IPS-18a (cell line): Measurements from ENCODE around the gene CHID1.

Source experiments
- H3K27ac ChIP-seq: one replicate; pipeline ENCODE4 v1.5.1; 2013; ENCODE audit warnings: low read length
- H3K27me3 ChIP-seq: one replicate; pipeline ENCODE4 v1.6.1; 2013; ENCODE audit warnings: mild to moderate bottlenecking, low read length; ENCODE audit not compliant: control insufficient read depth, insufficient read depth
- H3K36me3 ChIP-seq: one replicate; pipeline ENCODE4 v1.6.1; 2013; ENCODE audit warnings: low read depth, low read length; ENCODE audit not compliant: control insufficient read depth
- H3K4me1 ChIP-seq: one replicate; pipeline ENCODE4 v1.6.1; 2013; ENCODE audit warnings: low read depth, low read length; ENCODE audit not compliant: control insufficient read depth
- H3K4me3 ChIP-seq: one replicate; pipeline ENCODE4 v1.5.1; 2013; ENCODE audit warnings: low read length
- H3K9ac ChIP-seq: one replicate; pipeline ENCODE4 v1.6.1; 2013; ENCODE audit warnings: mild to moderate bottlenecking, low read length, moderate library complexity
- H3K9me3 ChIP-seq: one replicate; pipeline ENCODE4 v1.6.1; 2013; ENCODE audit warnings: low read depth, low read length; ENCODE audit not compliant: control insufficient read depth

Gene CHID1

GRCh38 chr11:858762-859339, 51.8 kb downstream of the CHID1 start:
- no peak overlapping the region for H3K27ac ChIP-seq
- H3K9ac ChIP-seq: no peak overlapping the region
- H3K4me1 ChIP-seq: peaks cover 30% of the 10 kb centered on the region
- no peak overlapping the region for H3K4me3 ChIP-seq
- H3K9me3 ChIP-seq: no peaks in the 10 kb centered on the region
- H3K36me3 ChIP-seq: no peaks in the 10 kb centered on the region
- peaks cover 5% of the 10 kb centered on the region for H3K27me3 ChIP-seq

- no peaks in the 10 kb centered on the region for H3K36me3 ChIP-seq
- no peaks in the 10 kb centered on the region for H3K9me3 ChIP-seq
- H3K4me3 ChIP-seq: no peak overlapping the region
- H3K4me1 ChIP-seq: peaks cover 23% of the 10 kb centered on the region
- H3K27ac ChIP-seq: no peak overlapping the region
- H3K9ac ChIP-seq: no peak overlapping the region
- peaks cover 5% of the 10 kb centered on the region for H3K27me3 ChIP-seq
Measured at GRCh38 chr11:858053-858761, 52.4 kb downstream of the CHID1 start.

- Histone ChIP-seq H3K27me3 (peaks cover 5% of the 10 kb centered on the region), H3K9me3 (no peaks in the 10 kb centered on the region), H3K36me3 (no peaks in the 10 kb centered on the region), H3K4me1 (peaks cover 9% of the 10 kb centered on the region), H3K27ac (no peak overlapping the region), H3K9ac (no peak overlapping the region), H3K4me3 (no peak overlapping the region)
Measured at GRCh38 chr11:856397-856796, 54.2 kb downstream of the CHID1 start.

- no peak overlapping the region for H3K27ac ChIP-seq
- peaks cover 9% of the 10 kb centered on the region for H3K4me1 ChIP-seq
- H3K36me3 ChIP-seq: no peaks in the 10 kb centered on the region
Measured at GRCh38 chr11:855796-856195, 54.8 kb downstream of the CHID1 start.

GRCh38 chr11:855330-855674, 55.3 kb downstream of the CHID1 start:
- Histone ChIP-seq H3K9me3 (no peaks in the 10 kb centered on the region), H3K27me3 (peaks cover 7% of the 10 kb centered on the region), H3K9ac (no peak overlapping the region), H3K4me1 (peaks cover 9% of the 10 kb centered on the region), H3K4me3 (no peak overlapping the region), H3K36me3 (no peaks in the 10 kb centered on the region), H3K27ac (no peak overlapping the region)

More at GRCh38 chr11:855796-856195, 54.8 kb downstream of the CHID1 start:
- Histone ChIP-seq H3K9ac (no peak overlapping the region), H3K4me3 (no peak overlapping the region), H3K9me3 (no peaks in the 10 kb centered on the region), H3K27me3 (peaks cover 4% of the 10 kb centered on the region)

- no peaks in the 10 kb centered on the region for H3K36me3 ChIP-seq
- H3K27me3 ChIP-seq: peaks cover 12% of the 10 kb centered on the region
- H3K4me3 ChIP-seq: no peak overlapping the region
- H3K9me3 ChIP-seq: no peaks in the 10 kb centered on the region
- no peak overlapping the region for H3K27ac ChIP-seq
- H3K4me1 ChIP-seq: peaks cover 9% of the 10 kb centered on the region
- no peak overlapping the region for H3K9ac ChIP-seq
Measured at GRCh38 chr11:854601-855329, 55.8 kb downstream of the CHID1 start.

GRCh38 chr11:853682-854448, 56.7 kb downstream of the CHID1 start:
- H3K4me1 ChIP-seq: peaks cover 12% of the 10 kb centered on the region
- no peaks in the 10 kb centered on the region for H3K9me3 ChIP-seq
- no peak overlapping the region for H3K27ac ChIP-seq
- H3K9ac ChIP-seq: no peak overlapping the region
- H3K27me3 ChIP-seq: peaks cover 14% of the 10 kb centered on the region
- no peaks in the 10 kb centered on the region for H3K36me3 ChIP-seq
- no peak overlapping the region for H3K4me3 ChIP-seq

GRCh38 chr11:852762-853161, 57.8 kb downstream of the CHID1 start:
- no peak overlapping the region for H3K4me3 ChIP-seq
- H3K27me3 ChIP-seq: peaks cover 20% of the 10 kb centered on the region
- H3K9ac ChIP-seq: no peak overlapping the region
- H3K9me3 ChIP-seq: no peaks in the 10 kb centered on the region
- peaks cover 18% of the 10 kb centered on the region for H3K4me1 ChIP-seq
- no peaks in the 10 kb centered on the region for H3K36me3 ChIP-seq
- H3K27ac ChIP-seq: no peak overlapping the region

GRCh38 chr11:850775-851763, 59.5 kb downstream of the CHID1 start:
- Histone ChIP-seq H3K27ac (no peak overlapping the region), H3K4me1 (peaks cover 9% of the 10 kb centered on the region), H3K36me3 (no peaks in the 10 kb centered on the region), H3K9me3 (no peaks in the 10 kb centered on the region), H3K4me3 (peak overlapping the region; percentile 63), H3K9ac (no peak overlapping the region), H3K27me3 (peaks cover 24% of the 10 kb centered on the region)

GRCh38 chr11:849951-850774, 60.4 kb downstream of the CHID1 start:
- peak overlapping the region; percentile 63 for H3K4me3 ChIP-seq

More at GRCh38 chr11:849951-850774, 60.4 kb downstream of the CHID1 start:
- no peak overlapping the region for H3K27ac ChIP-seq
- no peaks in the 10 kb centered on the region for H3K36me3 ChIP-seq
- no peaks in the 10 kb centered on the region for H3K9me3 ChIP-seq
- peaks cover 24% of the 10 kb centered on the region for H3K27me3 ChIP-seq
- peak overlapping the region; percentile 22 for H3K9ac ChIP-seq
- H3K4me1 ChIP-seq: peaks cover 13% of the 10 kb centered on the region
